HG02938 (cell line): ENCODE results near the gene LARGE2.

Source experiments
- ATAC-seq: cut with Tn5 transposase; IDR thresholded peaks from one replicate; pipeline ENCODE4 v1.9.1; 2021; ENCODE audit warnings: mild to moderate bottlenecking, moderate library complexity; ENCODE audit not compliant: unreplicated experiment

LARGE2 gene

GRCh38 chr11:45913942-45914635 lies 8.4 kb upstream of the LARGE2 start:
- no peak for ATAC-seq

GRCh38 chr11:45915446-45915845 lies 7.0 kb upstream of the LARGE2 start:
- no peak for ATAC-seq

- ATAC-seq = peak; percentile 4
Measured at GRCh38 chr11:45917286-45917622, 5.2 kb upstream of the LARGE2 start.

- ATAC-seq = peak; percentile 89
Measured at GRCh38 chr11:45917623-45918330, 4.7 kb upstream of the LARGE2 start, which contains the start of gene PEX16. TSS of gene PEX16 (minus strand) at chr11:45917877. CDS start at chr11:45917811, 66 bp downstream.

- peak; percentile 22 for ATAC-seq
Measured at GRCh38 chr11:45918331-45918941, 4.0 kb upstream of the LARGE2 start.

- ATAC-seq = no peak
Measured at GRCh38 chr11:45918962-45919675, 3.3 kb upstream of the LARGE2 start.

GRCh38 chr11:45919806-45920530 lies 2.5 kb upstream of the LARGE2 start:
- ATAC-seq = no peak

GRCh38 chr11:45920531-45921477 lies 1.7 kb upstream of the LARGE2 start:
- ATAC-seq = no peak

- ATAC-seq = no peak
Measured at GRCh38 chr11:45921561-45922424, 663 bp upstream of the LARGE2 start.

- no peak for ATAC-seq
Measured at GRCh38 chr11:45924036-45924915, 1.8 kb downstream of the LARGE2 start.

- ATAC-seq = no peak
Measured at GRCh38 chr11:45924927-45925326, 2.5 kb downstream of the LARGE2 start.

- ATAC-seq = no peak
Measured at GRCh38 chr11:45925550-45925949, 3.1 kb downstream of the LARGE2 start.

- no peak for ATAC-seq
Measured at GRCh38 chr11:45926001-45926401, 3.5 kb downstream of the LARGE2 start.

GRCh38 chr11:45926536-45927331 lies 4.3 kb downstream of the LARGE2 start:
- no peak for ATAC-seq

GRCh38 chr11:45927332-45927683 lies 4.9 kb downstream of the LARGE2 start:
- ATAC-seq = no peak

- ATAC-seq = no peak
Measured at GRCh38 chr11:45927684-45928413, 5.4 kb downstream of the LARGE2 start.
